ENCODE results near the gene ZNF619.

The ZNF619 gene

GRCh38 chr3:40465111-40465407 lies 11.9 kb upstream of the ZNF619 start:
- DNase-seq (ENCODE audit: low read depth in 2 of 2) = no peak

- no peak for DNase-seq (ENCODE audit: low read depth in 2 of 2)
Measured at GRCh38 chr3:40465456-40465855, 11.5 kb upstream of the ZNF619 start.

GRCh38 chr3:40468018-40468417 lies 8.9 kb upstream of the ZNF619 start:
- no peak for DNase-seq (ENCODE audit: low read depth in 2 of 2)

GRCh38 chr3:40470701-40471100 lies 6.2 kb upstream of the ZNF619 start:
- DNase-seq (ENCODE audit: low read depth in 2 of 2) = no peak

GRCh38 chr3:40477666-40478065 lies 744 bp downstream of the ZNF619 start:
- DNase-seq (ENCODE audit: low read depth in 2 of 2) = no peak

GRCh38 chr3:40487172-40487571 lies 10.2 kb downstream of the ZNF619 start:
- no peak for DNase-seq (ENCODE audit: low read depth in 2 of 2)

GRCh38 chr3:40490916-40491315 lies 14.0 kb downstream of the ZNF619 start:
- no peak for DNase-seq (ENCODE audit: low read depth in 2 of 2)

GRCh38 chr3:40494698-40495097 lies 17.8 kb downstream of the ZNF619 start:
- DNase-seq (ENCODE audit: low read depth in 2 of 2) = no peak

GRCh38 chr3:40497288-40497687 lies 20.4 kb downstream of the ZNF619 start:
- DNase-seq (ENCODE audit: low read depth in 2 of 2) = no peak

- no peak for DNase-seq (ENCODE audit: low read depth in 2 of 2)
Measured at GRCh38 chr3:40499952-40500351, 23.0 kb downstream of the ZNF619 start.

- DNase-seq (ENCODE audit: low read depth in 2 of 2) = no peak
Measured at GRCh38 chr3:40502034-40502433, 25.1 kb downstream of the ZNF619 start.

- no peak for DNase-seq (ENCODE audit: low read depth in 2 of 2)
Measured at GRCh38 chr3:40504636-40505430, 27.9 kb downstream of the ZNF619 start.

- peak in 1 of 2 donors; percentile 11 for DNase-seq (ENCODE audit: low read depth in 2 of 2)
Measured at GRCh38 chr3:40505599-40506462, 28.9 kb downstream of the ZNF619 start, which contains the start of gene ZNF620. ZNF620 (plus strand) TSS chr3:40506039; CDS start chr3:40506353, 314 bp downstream.

GRCh38 chr3:40511031-40511718 lies 34.3 kb downstream of the ZNF619 start:
- DNase-seq (ENCODE audit: low read depth in 2 of 2) = no peak

GRCh38 chr3:40516201-40516600 lies 39.3 kb downstream of the ZNF619 start:
- DNase-seq (ENCODE audit: low read depth in 2 of 2) = no peak

- DNase-seq (ENCODE audit: low read depth in 2 of 2) = no peak
Measured at GRCh38 chr3:40518067-40518466, 41.1 kb downstream of the ZNF619 start.

GRCh38 chr3:40518848-40519247 lies 41.9 kb downstream of the ZNF619 start:
- DNase-seq (ENCODE audit: low read depth in 2 of 2) = no peak

GRCh38 chr3:40521254-40521653 lies 44.3 kb downstream of the ZNF619 start:
- DNase-seq (ENCODE audit: low read depth in 2 of 2) = no peak

- no peak for DNase-seq (ENCODE audit: low read depth in 2 of 2)
Measured at GRCh38 chr3:40523781-40524180, 46.9 kb downstream of the ZNF619 start.

- DNase-seq (ENCODE audit: low read depth in 2 of 2) = no peak
Measured at GRCh38 chr3:40524222-40524567, 47.3 kb downstream of the ZNF619 start.

- DNase-seq (ENCODE audit: low read depth in 2 of 2) = peak; percentile 61 to 80
Measured at GRCh38 chr3:40524568-40525285, 47.8 kb downstream of the ZNF619 start, which contains the start of gene ZNF621. ZNF621 (plus strand) TSS chr3:40524960; CDS start chr3:40525841, 881 bp downstream.

GRCh38 chr3:40528426-40528825 lies 51.5 kb downstream of the ZNF619 start:
- no peak for DNase-seq (ENCODE audit: low read depth in 2 of 2)
